Stimulated activated CD4-positive, alpha-beta T cell treated with anti-CD3 and anti-CD28 coated beads, TNF-alpha, amount 100 ng/mL, for 24 hours (primary cell): ENCODE results near the gene PPP1R18.
"Not testable (repeated sequence)": the region's sequence is repeated elsewhere in the genome, so short reads cannot be mapped to it uniquely, and the experiment has no call there.

Source experiments
- DNase-seq, 3 experiments: peaks; one replicate each; pipeline ENCODE4 v3.0.0-alpha.2; 2020; ENCODE audit warnings: low read depth in 3 of 3

Gene PPP1R18

GRCh38 chr6:30666300-30666699 lies 20.1 kb downstream of the PPP1R18 start:
- peak in 1 of 3 experiments; percentile 50 for DNase-seq

- DNase-seq = no peak
These were observed 21.3 kb downstream of the PPP1R18 start for GRCh38 chr6:30664994-30665767.

- DNase-seq = not testable (repeated sequence)
These were observed 28.5 kb downstream of the PPP1R18 start for GRCh38 chr6:30657922-30658321.

- DNase-seq = no peak
These were observed 29.0 kb downstream of the PPP1R18 start for GRCh38 chr6:30657454-30657853.

- DNase-seq = no peak
These were observed 29.9 kb downstream of the PPP1R18 start for GRCh38 chr6:30656513-30656912.

GRCh38 chr6:30655743-30656094 lies 30.7 kb downstream of the PPP1R18 start:
- DNase-seq = no peak

- DNase-seq = no peak
These were observed 31.4 kb downstream of the PPP1R18 start for GRCh38 chr6:30654798-30655742.

- no peak for DNase-seq
These were observed 35.3 kb downstream of the PPP1R18 start for GRCh38 chr6:30651143-30651542.

GRCh38 chr6:30647242-30648116 lies 39.0 kb downstream of the PPP1R18 start:
- peak; percentile 62 to 76 (median 63) for DNase-seq

- peak; percentile 85 to 91 (median 86) for DNase-seq
These were observed 39.8 kb downstream of the PPP1R18 start, which contains the start of gene C6orf136 for GRCh38 chr6:30646450-30647241. Gene C6orf136 (plus strand): TSS chr6:30647133. CDS start chr6:30647232, 99 bp downstream.

GRCh38 chr6:30645989-30646388 lies 40.5 kb downstream of the PPP1R18 start:
- no peak for DNase-seq

- no peak for DNase-seq
These were observed 41.7 kb downstream of the PPP1R18 start for GRCh38 chr6:30644769-30645168.

GRCh38 chr6:30643656-30644055 lies 42.8 kb downstream of the PPP1R18 start:
- DNase-seq = no peak

- DNase-seq = no peak
These were observed 45.4 kb downstream of the PPP1R18 start for GRCh38 chr6:30641048-30641447.

GRCh38 chr6:30640481-30640880 lies 46.0 kb downstream of the PPP1R18 start:
- DNase-seq = no peak

- DNase-seq = no peak
These were observed 50.6 kb downstream of the PPP1R18 start for GRCh38 chr6:30635834-30636233.

- DNase-seq = peak; percentile 74 to 87 (median 76)
These were observed 59.7 kb downstream of the PPP1R18 start, which contains the start of gene ATAT1 for GRCh38 chr6:30626484-30627366. Gene ATAT1 (plus strand): TSS chr6:30626874.
